Right lobe of liver (tissue), 6 donors: ENCODE data around the gene SERPINB13. TPM values are rescaled to one million over a fixed set of nuclear protein-coding genes. Genes with fewer than 3 reads are reported as not detected.

ENCODE experiments used
- ATAC-seq, 4 donors: fragments of 200-7000 bp; cut with Tn5 transposase; one replicate each; pipeline ENCODE4 v1.9.1; 2020; ENCODE audit warnings: mild to moderate bottlenecking in 4 of 4, moderate library complexity in 4 of 4
- DNase-seq, 3 donors: peaks; one replicate each; pipeline ENCODE4 v3.0.0-alpha.2; 2020
- H3K27ac ChIP-seq, 3 donors: fragments of 200-600 bp; one replicate each; pipeline ENCODE4 v1.8.0; 2022
- H3K27me3 ChIP-seq, 2 donors: fragments of 200-600 bp; one replicate each; pipeline ENCODE4 v1.8.0; 2022
- H3K36me3 ChIP-seq, 4 donors: fragments of 200-600 bp; sonication (generic) in 1 of 4; one replicate each; pipeline versions ENCODE4 v1.5.1 to v1.8.0; 2017 to 2022; ENCODE audit warnings: control low read depth in 1 of 4
- H3K4me1 ChIP-seq, 4 donors: fragments of 200-600 bp; sonication (generic) in 1 of 4; one replicate each; pipeline versions ENCODE4 v1.5.1 to v1.8.0; 2017 to 2022; ENCODE audit warnings: control low read depth in 1 of 4
- H3K4me3 ChIP-seq, 3 donors: fragments of 200-600 bp; one replicate each; pipeline ENCODE4 v1.8.0; 2022
- H3K9me3 ChIP-seq, 4 donors: fragments of 200-600 bp; sonication (generic) in 1 of 4; one replicate each; pipeline versions ENCODE4 v1.5.1 to v1.8.0; 2017 to 2022; ENCODE audit warnings: control low read depth in 1 of 4
- POLR2A ChIP-seq: fragments of 450-650 bp; IDR thresholded peaks from one replicate; pipeline ENCODE4 v1.6.1; 2017; ENCODE audit warnings: antibody characterized with exemption, mild to moderate bottlenecking
- WGBS: methylation state at CpG from one replicate; pipeline ENCODE4 v1.1.6; 2018; ENCODE audit warnings: low coverage, low lambda C conversion rate; ENCODE audit not compliant: insufficient coverage; ENCODE audit errors: missing lambda C conversion rate; 5-methylcytosine and 5-hydroxymethylcytosine counted together
- intact Hi-C, 2 donors: fragments of 100-400 bp; cut with DNase I; formaldehyde crosslinking; loops; one replicate each; pipeline versions ENCODE4 v1.11.2 to v1.14.1; 2022
- total RNA-seq, 6 experiments: library from RNA; depleted of rRNA in 2 of 6; stranded (reverse); fragments of >200 nt in 2 of 6; fragmentation: NEBNext Ultra II Directional in 3 of 6; extraction: Animal tissue kit (Norgen Biotek cat#: 25700) in 3 of 6; gene quantifications; one replicate each; pipeline versions ENCODE4 v1.1.0 to v1.2.4, GENCODE V29; 2016 to 2023
- TF ChIP-seq, protein P1 (sequence below), 4 donors: fragments of 200-600 bp in 3 of 4; fragments of 450-650 bp in 1 of 4; IDR thresholded peaks; one replicate each; pipeline versions ENCODE4 v1.5.1 to v1.8.0; 2016 to 2022; ENCODE audit warnings: antibody characterized with exemption in 4 of 4, mild to moderate bottlenecking in 2 of 4
- donor health status: DM: no; HTN: yes; CAD: no.
- donor health status: DM: no; HTN: no; CAD: no.
- donor health status: DM: no; HTN: no; CAD: no.
- donor health status: DM: no; HTN: yes; CAD: no.
- donor health status: DM: no; HTN: yes; CAD: no.

Gene SERPINB13
- total RNA-seq, 6 experiments from 2014 or later = not detected

DNA sequence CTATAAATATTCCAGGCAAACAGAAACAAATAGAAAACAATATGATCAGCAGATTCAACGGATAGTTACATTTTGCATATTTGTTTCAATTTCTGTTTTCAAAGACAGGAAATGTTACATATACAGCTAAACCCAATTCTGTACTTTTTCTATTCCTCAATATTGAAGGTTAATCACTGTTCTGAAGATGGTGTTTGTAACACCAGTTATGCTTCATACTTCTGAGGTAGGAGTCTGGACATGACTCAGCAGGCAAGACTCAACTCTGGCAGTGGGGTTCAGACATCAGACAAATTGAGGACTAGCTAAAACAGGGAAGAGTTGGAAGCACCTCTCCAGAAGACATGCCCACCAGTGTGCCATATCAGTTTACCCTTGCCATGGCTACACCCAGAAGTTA is 16.6 kb downstream of the SERPINB13 start:
- Histone ChIP-seq H3K9me3 (no peaks in the 10 kb centered on the region), H3K4me1 (no peaks in the 10 kb centered on the region), H3K4me3 (no peak overlapping the region), H3K36me3 (no peaks in the 10 kb centered on the region), H3K27me3 (no peaks in the 10 kb centered on the region), H3K27ac (no peak overlapping the region)
- intact Hi-C loops = no loop called here
- WGBS = 38% methylated on average over 1 of the region's 1 CpG
- DNase-seq (no peak), ATAC-seq (no peak)
- TF ChIP-seq, protein P1, sequence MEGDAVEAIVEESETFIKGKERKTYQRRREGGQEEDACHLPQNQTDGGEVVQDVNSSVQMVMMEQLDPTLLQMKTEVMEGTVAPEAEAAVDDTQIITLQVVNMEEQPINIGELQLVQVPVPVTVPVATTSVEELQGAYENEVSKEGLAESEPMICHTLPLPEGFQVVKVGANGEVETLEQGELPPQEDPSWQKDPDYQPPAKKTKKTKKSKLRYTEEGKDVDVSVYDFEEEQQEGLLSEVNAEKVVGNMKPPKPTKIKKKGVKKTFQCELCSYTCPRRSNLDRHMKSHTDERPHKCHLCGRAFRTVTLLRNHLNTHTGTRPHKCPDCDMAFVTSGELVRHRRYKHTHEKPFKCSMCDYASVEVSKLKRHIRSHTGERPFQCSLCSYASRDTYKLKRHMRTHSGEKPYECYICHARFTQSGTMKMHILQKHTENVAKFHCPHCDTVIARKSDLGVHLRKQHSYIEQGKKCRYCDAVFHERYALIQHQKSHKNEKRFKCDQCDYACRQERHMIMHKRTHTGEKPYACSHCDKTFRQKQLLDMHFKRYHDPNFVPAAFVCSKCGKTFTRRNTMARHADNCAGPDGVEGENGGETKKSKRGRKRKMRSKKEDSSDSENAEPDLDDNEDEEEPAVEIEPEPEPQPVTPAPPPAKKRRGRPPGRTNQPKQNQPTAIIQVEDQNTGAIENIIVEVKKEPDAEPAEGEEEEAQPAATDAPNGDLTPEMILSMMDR (IDR thresholded peaks at IDR 0.05) = no peak
- no peak for TF ChIP-seq POLR2A

DNA sequence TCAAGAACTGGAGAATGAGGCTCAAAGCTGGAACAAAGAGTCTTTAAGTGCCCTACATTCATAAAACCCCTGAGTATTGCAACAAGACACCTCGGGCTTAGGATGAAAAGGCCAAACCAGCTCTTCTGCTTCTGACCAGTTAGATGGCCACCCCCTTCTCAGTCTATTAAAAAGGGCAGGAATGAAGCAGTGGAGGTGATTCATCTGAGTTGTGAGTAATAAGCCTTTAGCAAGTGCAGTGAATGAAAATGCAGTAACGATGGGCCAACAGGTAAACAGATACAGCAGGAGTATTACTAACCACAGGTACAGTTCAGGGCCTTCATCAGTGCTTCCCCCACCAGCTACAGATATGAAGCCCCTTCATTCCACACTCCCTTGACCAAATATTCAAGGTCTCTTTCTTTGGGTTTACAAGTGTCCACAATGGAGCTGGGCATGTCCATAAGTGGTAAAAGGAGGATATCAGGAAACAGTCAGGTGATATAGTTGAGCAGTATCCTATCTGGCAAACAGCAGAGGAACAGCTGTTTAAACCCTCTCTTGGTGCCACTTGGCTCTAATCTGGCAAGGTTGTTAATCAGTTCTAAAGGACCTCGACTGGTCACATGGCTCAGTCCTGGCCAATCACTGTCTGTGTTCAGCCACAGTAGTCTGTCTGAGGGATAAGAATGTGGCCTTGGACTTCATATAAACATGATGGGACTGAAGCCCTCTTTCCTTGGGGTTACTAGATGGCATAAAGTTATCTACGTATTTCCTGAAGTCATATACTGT is 17.8 kb downstream of the SERPINB13 start:
- Histone ChIP-seq H3K27me3 (no peaks in the 10 kb centered on the region), H3K36me3 (no peaks in the 10 kb centered on the region), H3K9me3 (no peaks in the 10 kb centered on the region), H3K4me1 (no peaks in the 10 kb centered on the region), H3K4me3 (no peak overlapping the region), H3K27ac (no peak overlapping the region)
- TF ChIP-seq, protein P1 (IDR thresholded peaks at IDR 0.05) = no peak
- no peak for TF ChIP-seq POLR2A
- intact Hi-C loops = no loop called here
- no peak for ATAC-seq
- 13% methylated on average over 1 of the region's 4 CpGs for WGBS
- DNase-seq = no peak

DNA sequence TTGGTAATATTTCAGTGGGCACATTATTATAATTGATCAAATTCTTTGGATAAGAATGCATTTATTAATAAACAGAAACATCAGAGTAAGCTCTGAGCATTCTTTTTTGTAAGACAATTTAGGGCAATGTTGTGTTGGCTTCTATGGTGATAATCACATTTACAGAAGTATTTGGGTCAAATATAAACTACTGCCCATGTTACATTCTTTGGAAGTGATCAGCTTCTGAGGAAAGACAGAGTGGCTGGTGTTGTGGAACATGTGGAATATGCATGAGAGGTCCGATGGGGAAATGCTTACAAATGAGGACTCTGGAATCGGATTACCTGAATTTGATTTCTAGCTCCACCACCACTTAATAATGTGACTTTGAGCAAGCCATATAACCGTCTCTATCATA is 19.4 kb downstream of the SERPINB13 start:
- no peaks in the 10 kb centered on the region for H3K27me3 ChIP-seq
- DNase-seq = no peak
- H3K36me3 ChIP-seq = no peaks in the 10 kb centered on the region
- no peak for ATAC-seq
- H3K4me3 ChIP-seq = no peak overlapping the region
- TF ChIP-seq, protein P1 (IDR thresholded peaks at IDR 0.05) = no peak
- no peak for TF ChIP-seq POLR2A
- no peaks in the 10 kb centered on the region for H3K9me3 ChIP-seq
- no peak overlapping the region for H3K27ac ChIP-seq
- WGBS = 70% methylated on average over 3 of the region's 3 CpGs
- intact Hi-C loops = no loop called here
- no peaks in the 10 kb centered on the region for H3K4me1 ChIP-seq

DNA sequence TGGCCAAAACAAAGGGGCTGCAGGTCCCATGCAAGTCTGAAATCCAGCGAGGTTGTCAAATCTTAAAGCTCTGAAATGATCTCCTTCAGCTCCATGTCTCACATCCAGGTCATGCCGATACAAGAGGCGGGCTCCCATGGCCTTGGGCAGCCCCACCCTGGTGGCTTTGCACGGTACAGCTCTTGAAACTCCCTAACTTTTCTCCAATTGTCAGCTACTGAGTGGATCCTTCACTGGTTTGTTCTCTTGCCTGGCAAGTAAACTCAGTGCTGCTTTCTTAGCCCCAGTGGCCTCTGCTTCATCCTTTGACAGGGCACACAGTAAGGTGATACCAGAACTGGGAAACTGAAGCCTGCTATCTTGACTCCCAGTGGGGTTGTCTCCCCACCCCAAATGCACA is 26.3 kb downstream of the SERPINB13 start:
- no peaks in the 10 kb centered on the region for H3K27me3 ChIP-seq
- intact Hi-C loops = no loop called here
- DNase-seq (no peak), ATAC-seq (no peak)
- H3K4me3 ChIP-seq = no peak overlapping the region
- WGBS = 83% methylated on average over 1 of the region's 4 CpGs
- H3K36me3 ChIP-seq = no peaks in the 10 kb centered on the region
- H3K9me3 ChIP-seq = no peaks in the 10 kb centered on the region
- TF ChIP-seq, protein P1 (IDR thresholded peaks at IDR 0.05) = no peak
- no peak for TF ChIP-seq POLR2A
- H3K4me1 ChIP-seq = no peaks in the 10 kb centered on the region
- H3K27ac ChIP-seq = no peak overlapping the region
